Panc1 (cell line): ENCODE measurements around the gene ZNF503. TPM values are rescaled to one million over a fixed set of nuclear protein-coding genes. Genes with fewer than 3 reads are reported as not detected.

ENCODE experiments used
- ATAC-seq: fragments of 200-7000 bp; cut with Tn5 transposase; 2 replicates; pipeline ENCODE4 v1.9.1; 2020; ENCODE audit warnings: mild to moderate bottlenecking, moderate library complexity
- BruUV-seq: library from RNA; stranded (reverse); fragments of 400-500 nt; replicated peaks from 2 replicates; lab custom pipeline; 2021; lab: Mats Ljungman, UMichigan
- CTCF ChIA-PET: fragments of 300-600 bp; sonication (Branson Sonifier 250); formaldehyde crosslinking; loops from one replicate; lab custom pipeline; 2022; ENCODE audit warnings: antibody characterized with exemption; lab: Charles Lee
- POLR2A ChIA-PET: fragments of 300-600 bp; sonication (Branson Sonifier 250); formaldehyde crosslinking; loops from one replicate; lab custom pipeline; 2022; ENCODE audit warnings: antibody characterized with exemption; lab: Charles Lee
- DNase-seq: peaks from one replicate; pipeline ENCODE4 v3.0.0-alpha.2; 2010; ENCODE audit warnings: low read depth, low spot score
- H3K27ac ChIP-seq: 2 replicates; pipeline ENCODE4 v1.5.1; 2011; ENCODE audit warnings: mild to moderate bottlenecking, low read length, inconsistent platforms
- H3K27me3 ChIP-seq: fragments of 200-500 bp; sonication (Bioruptor generic); 2 replicates; pipeline ENCODE4 v1.6.0; 2014; ENCODE audit warnings: low read length, inconsistent platforms; ENCODE audit not compliant: control insufficient read depth, insufficient read depth
- H3K36me3 ChIP-seq: fragments of 200-500 bp; sonication (Bioruptor generic); 2 replicates; pipeline ENCODE4 v1.5.1; 2014; ENCODE audit warnings: inconsistent platforms, mild to moderate bottlenecking, low read length, moderate library complexity; ENCODE audit not compliant: control insufficient read depth, insufficient read depth
- H3K4me1 ChIP-seq: 2 replicates; pipeline ENCODE4 v1.5.1; 2011; ENCODE audit warnings: inconsistent platforms, mild to moderate bottlenecking, low read length, moderate library complexity; ENCODE audit not compliant: control insufficient read depth, insufficient read depth
- H3K4me3 ChIP-seq, 2 experiments: 2 replicates each; pipeline ENCODE4 v1.5.1; 2011 to 2012; ENCODE audit warnings: low read depth in 2 of 2, low read length in 2 of 2, mild to moderate bottlenecking in 2 of 2, inconsistent platforms in 1 of 2, moderate library complexity in 1 of 2
- H3K9me3 ChIP-seq: fragments of 200-500 bp; sonication (Bioruptor generic); 2 replicates; pipeline ENCODE4 v1.5.1; 2014; ENCODE audit warnings: low read depth, mild to moderate bottlenecking, inconsistent platforms, low read length, moderate library complexity; ENCODE audit not compliant: control insufficient read depth, insufficient read depth
- CTCF ChIP-seq: fragments of 450-650 bp; IDR thresholded peaks from 2 replicates; pipeline ENCODE4 v1.5.1; 2017; ENCODE audit warnings: mild to moderate bottlenecking
- POLR2AphosphoS5 ChIP-seq: IDR thresholded peaks from 2 replicates; pipeline ENCODE4 v1.6.1; 2012; ENCODE audit warnings: mild to moderate bottlenecking, low read depth, low read length, moderate library complexity
- SIN3A ChIP-seq: IDR thresholded peaks from 2 replicates; pipeline ENCODE4 v1.6.1; 2012; ENCODE audit warnings: low read depth, mild to moderate bottlenecking, low read length, moderate library complexity, borderline replicate concordance; ENCODE audit not compliant: insufficient read depth
- TCF7L2 ChIP-seq: IDR thresholded peaks from 2 replicates; pipeline ENCODE4 v1.6.1; 2011; ENCODE audit warnings: mild to moderate bottlenecking, low read depth, low read length, inconsistent platforms
- in situ Hi-C: cut with HindIII; loops from 2 replicates; pipeline ENCODE4 v1.10.0; 2016; ENCODE audit warnings: low sequenced_read_pairs, low pct_unique_long_range_greater_than_20kb
- intact Hi-C: fragments of 100-400 bp; cut with micrococcal nuclease; formaldehyde crosslinking; loops from one replicate; pipeline ENCODE4 v1.10.0; 2022; ENCODE audit not compliant: unreplicated experiment
- total RNA-seq: library from RNA; stranded (reverse); gene quantifications from one replicate; pipeline ENCODE4 v1.2.1, GENCODE V29; 2021; ENCODE audit not compliant: unreplicated experiment
- TF ChIP-seq, protein P1 (sequence below), 2 experiments: IDR thresholded peaks; 2 replicates each; pipeline ENCODE4 v1.6.1; 2011 to 2012; ENCODE audit warnings: low read depth in 2 of 2, control low read depth in 1 of 2, low read length in 1 of 2, mild to moderate bottlenecking in 1 of 2, moderate library complexity in 1 of 2; ENCODE audit not compliant: insufficient read depth in 1 of 2

The ZNF503 gene
- total RNA-seq, 1 experiment from 2014 or later = 10.4 TPM

- BruUV-seq = no TSS peak
- intact Hi-C loops (no loop called here), in situ Hi-C loops (no loop called here)
- no peak for TF ChIP-seq POLR2AphosphoS5
- no peak for TF ChIP-seq TCF7L2
- TF ChIP-seq, protein P1, sequence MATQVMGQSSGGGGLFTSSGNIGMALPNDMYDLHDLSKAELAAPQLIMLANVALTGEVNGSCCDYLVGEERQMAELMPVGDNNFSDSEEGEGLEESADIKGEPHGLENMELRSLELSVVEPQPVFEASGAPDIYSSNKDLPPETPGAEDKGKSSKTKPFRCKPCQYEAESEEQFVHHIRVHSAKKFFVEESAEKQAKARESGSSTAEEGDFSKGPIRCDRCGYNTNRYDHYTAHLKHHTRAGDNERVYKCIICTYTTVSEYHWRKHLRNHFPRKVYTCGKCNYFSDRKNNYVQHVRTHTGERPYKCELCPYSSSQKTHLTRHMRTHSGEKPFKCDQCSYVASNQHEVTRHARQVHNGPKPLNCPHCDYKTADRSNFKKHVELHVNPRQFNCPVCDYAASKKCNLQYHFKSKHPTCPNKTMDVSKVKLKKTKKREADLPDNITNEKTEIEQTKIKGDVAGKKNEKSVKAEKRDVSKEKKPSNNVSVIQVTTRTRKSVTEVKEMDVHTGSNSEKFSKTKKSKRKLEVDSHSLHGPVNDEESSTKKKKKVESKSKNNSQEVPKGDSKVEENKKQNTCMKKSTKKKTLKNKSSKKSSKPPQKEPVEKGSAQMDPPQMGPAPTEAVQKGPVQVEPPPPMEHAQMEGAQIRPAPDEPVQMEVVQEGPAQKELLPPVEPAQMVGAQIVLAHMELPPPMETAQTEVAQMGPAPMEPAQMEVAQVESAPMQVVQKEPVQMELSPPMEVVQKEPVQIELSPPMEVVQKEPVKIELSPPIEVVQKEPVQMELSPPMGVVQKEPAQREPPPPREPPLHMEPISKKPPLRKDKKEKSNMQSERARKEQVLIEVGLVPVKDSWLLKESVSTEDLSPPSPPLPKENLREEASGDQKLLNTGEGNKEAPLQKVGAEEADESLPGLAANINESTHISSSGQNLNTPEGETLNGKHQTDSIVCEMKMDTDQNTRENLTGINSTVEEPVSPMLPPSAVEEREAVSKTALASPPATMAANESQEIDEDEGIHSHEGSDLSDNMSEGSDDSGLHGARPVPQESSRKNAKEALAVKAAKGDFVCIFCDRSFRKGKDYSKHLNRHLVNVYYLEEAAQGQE (IDR thresholded peaks at IDR 0.05; ENCODE audit: insufficient read depth in 1 of 2, low read depth in 2 of 2, low read length in 1 of 2) = no peak
- TF ChIP-seq SIN3A = no peak
- no peak for TF ChIP-seq CTCF
- ATAC-seq (no peak), DNase-seq (no peak)
- Histone ChIP-seq H3K9me3 (no peaks in the 10 kb centered on the region), H3K36me3 (no peaks in the 10 kb centered on the region), H3K27me3 (peaks cover 6% of the 10 kb centered on the region; the same call in 1 of the 2 replicates), H3K27ac (no peak overlapping the region), H3K4me3 (no peak overlapping the region), H3K4me1 (no peaks in the 10 kb centered on the region)
- POLR2A ChIA-PET = interaction anchor here (0.5 kb wide), 1 partner anchor 25 kb away, joined by 3 read pairs; no protein-coding TSS in a partner anchor
- CTCF ChIA-PET = no interaction called here
Measured at GRCh38 chr10:75449382-75450074, 48.0 kb upstream of the ZNF503 start.

DNA sequence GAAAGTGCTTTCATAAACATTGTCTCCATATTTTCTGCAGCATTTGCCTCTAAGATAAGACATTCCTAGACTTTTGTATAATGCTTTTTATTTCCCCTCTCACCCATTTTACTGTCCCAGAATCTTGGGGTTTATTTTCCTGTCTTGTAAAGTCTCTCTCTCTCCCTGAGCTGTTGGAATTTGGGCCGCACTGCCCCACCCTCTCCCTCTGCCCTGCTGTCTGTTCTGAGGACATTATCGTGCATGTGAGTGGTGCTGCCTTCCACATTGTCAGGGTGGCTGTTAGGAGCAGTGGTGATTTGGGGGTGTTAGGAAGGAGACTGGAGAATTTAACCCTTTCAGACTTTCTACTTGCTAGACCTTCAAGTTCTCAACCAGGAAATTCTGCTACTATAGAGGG, 46.6 kb upstream of the ZNF503 start:
- CTCF ChIA-PET = no interaction called here
- no peaks in the 10 kb centered on the region for H3K4me1 ChIP-seq
- POLR2A ChIA-PET = no interaction called here
- peaks cover 2% of the 10 kb centered on the region; the same call in 1 of the 2 replicates for H3K27me3 ChIP-seq
- intact Hi-C loops (no loop called here), in situ Hi-C loops (no loop called here)
- no peak for ATAC-seq
- H3K9me3 ChIP-seq = no peaks in the 10 kb centered on the region
- BruUV-seq = no TSS peak
- TF ChIP-seq CTCF (no peak), POLR2AphosphoS5 (no peak), TCF7L2 (no peak), SIN3A (no peak)
- TF ChIP-seq, protein P1 (IDR thresholded peaks at IDR 0.05; ENCODE audit: insufficient read depth in 1 of 2, low read depth in 2 of 2, low read length in 1 of 2) = no peak
- H3K36me3 ChIP-seq = no peaks in the 10 kb centered on the region
- no peak overlapping the region for H3K4me3 ChIP-seq
- DNase-seq = no peak
- no peak overlapping the region for H3K27ac ChIP-seq
